A549 (cell line): ENCODE measurements around the gene CEND1. TPM values are rescaled to one million over a fixed set of nuclear protein-coding genes. Genes with fewer than 3 reads are reported as not detected.
A peak's percentile ranks its signal among the peaks of the same experiment; 100 is the strongest.

Experiments
- ATAC-seq, 2 experiments: fragments of 200-7000 bp in 1 of 2; fragments of >200 bp in 1 of 2; cut with Nextera tagmentation in 1 of 2; cut with Tn5 transposase in 1 of 2; 3 replicates each; pipeline versions ENCODE4 v1.8.0 to v1.9.1; 2018 to 2020; ENCODE audit warnings: mild to moderate bottlenecking in 1 of 2, moderate library complexity in 1 of 2
- CTCF ChIA-PET: fragments of 300-600 bp; sonication (Branson Sonifier 250); formaldehyde crosslinking; extraction: SDS; loops from one replicate; lab custom pipeline; 2021; ENCODE audit warnings: antibody characterized with exemption, inconsistent platforms; lab: Yijun Ruan, JAX
- POLR2A ChIA-PET: fragments of 350-600 bp; formaldehyde crosslinking; extraction: SDS; loops from one replicate; lab custom pipeline; 2021; ENCODE audit warnings: antibody characterized with exemption, inconsistent platforms; lab: Yijun Ruan, JAX
- DNase-seq, 2 experiments: peaks; one replicate each; pipeline versions ENCODE4 v3.0.0 to v3.0.0-alpha.2; 2011 to 2016; ENCODE audit warnings: low read depth in 1 of 2, low spot score in 1 of 2
- FAIRE-seq: peaks from 2 replicates; lab custom pipeline; 2011; peaks lifted over from hg19 to GRCh38; lab: Jason Lieb, UNC
- H3K27ac ChIP-seq, 2 experiments: fragments of >200 bp; sonication (Bioruptor Twin); formaldehyde crosslinking; 3 replicates each; pipeline ENCODE4 v1.5.1; 2016 to 2017
- H3K4me1 ChIP-seq: fragments of >200 bp; sonication (Bioruptor Twin); formaldehyde crosslinking; 3 replicates; pipeline ENCODE4 v1.6.1; 2016
- H3K4me2 ChIP-seq: fragments of >200 bp; sonication (Bioruptor Twin); formaldehyde crosslinking; 3 replicates; pipeline ENCODE4 v1.6.1; 2016
- H3K4me3 ChIP-seq: fragments of >200 bp; sonication (Bioruptor Twin); formaldehyde crosslinking; 3 replicates; pipeline ENCODE4 v1.5.1; 2016
- H3K9me3 ChIP-seq: fragments of >200 bp; sonication (Bioruptor Twin); formaldehyde crosslinking; 3 replicates; pipeline ENCODE4 v1.6.1; 2016
- CBX2 ChIP-seq: fragments of 200-600 bp; sonication (generic); IDR thresholded peaks from 2 replicates; pipeline ENCODE4 v1.6.1; 2016; ENCODE audit warnings: low read depth, mild to moderate bottlenecking, borderline replicate concordance
- E2F6 ChIP-seq: IDR thresholded peaks from 2 replicates; pipeline ENCODE4 v1.6.1; 2012; ENCODE audit warnings: low read depth, borderline replicate concordance
- EHMT2 ChIP-seq: fragments of 200-600 bp; sonication (generic); IDR thresholded peaks from 2 replicates; pipeline ENCODE4 v1.6.1; 2016; ENCODE audit warnings: antibody characterized with exemption, low read depth, mild to moderate bottlenecking, moderate library complexity
- ELK1 ChIP-seq: fragments of 150-350 bp; IDR thresholded peaks from 2 replicates; pipeline ENCODE4 v1.6.1; 2014; ENCODE audit warnings: low read depth, mild to moderate bottlenecking, low read length
- FOSB ChIP-seq: fragments of 250-450 bp; sonication (Bioruptor Pico); IDR thresholded peaks from 2 replicates; pipeline ENCODE4 v1.5.0; 2020; ENCODE audit warnings: mild to moderate bottlenecking, moderate library complexity
- FOSL2 ChIP-seq, 2 experiments: fragments of 450-650 bp in 1 of 2; fragments of >200 bp in 1 of 2; sonication (Bioruptor Twin) in 1 of 2; formaldehyde crosslinking; IDR thresholded peaks; 2 replicates each; pipeline versions ENCODE4 v1.5.0 to v1.6.1; 2016 to 2020; ENCODE audit warnings: mild to moderate bottlenecking in 1 of 2, moderate library complexity in 1 of 2
- FOXS1 ChIP-seq: fragments of 250-450 bp; sonication (Bioruptor Pico); IDR thresholded peaks from 2 replicates; pipeline ENCODE4 v1.5.0; 2020; ENCODE audit warnings: mild to moderate bottlenecking, moderate library complexity
- GATA3 ChIP-seq: IDR thresholded peaks from 2 replicates; pipeline ENCODE4 v1.6.1; 2012; ENCODE audit warnings: borderline replicate concordance
- HEYL ChIP-seq: fragments of 250-450 bp; sonication (Bioruptor Pico); IDR thresholded peaks from 2 replicates; pipeline ENCODE4 v1.8.0; 2021; ENCODE audit warnings: mild to moderate bottlenecking, moderate library complexity
- HMGXB4 ChIP-seq: fragments of 250-450 bp; sonication (Bioruptor Pico); IDR thresholded peaks from 2 replicates; pipeline ENCODE4 v1.5.0; 2021; ENCODE audit warnings: mild to moderate bottlenecking, moderate library complexity, borderline replicate concordance
- JUN ChIP-seq, 2 experiments: fragments of >200 bp; sonication (Bioruptor Twin); formaldehyde crosslinking; IDR thresholded peaks; 2 replicates in 1 of 2; 3 replicates in 1 of 2; pipeline ENCODE4 v1.6.1; 2016 to 2017
- POLR2A ChIP-seq: IDR thresholded peaks from 2 replicates; pipeline ENCODE4 v1.6.1; 2012; ENCODE audit warnings: mild to moderate bottlenecking, low read length
- POLR2AphosphoS2 ChIP-seq: conservative IDR thresholded peaks from 2 replicates; pipeline ENCODE4 v1.6.1; 2012; ENCODE audit warnings: low read length, improper control_type of control experiment, inconsistent platforms
- RAD21 ChIP-seq, 2 experiments: fragments of >200 bp in 1 of 2; sonication (Bioruptor Twin) in 1 of 2; formaldehyde crosslinking in 1 of 2; IDR thresholded peaks in 1 of 2; conservative IDR thresholded peaks in 1 of 2; 2 replicates in 1 of 2; 3 replicates in 1 of 2; pipeline ENCODE4 v1.6.1; 2012 to 2018; ENCODE audit warnings: inconsistent platforms in 1 of 2
- RNF2 ChIP-seq: fragments of 200-600 bp; sonication (generic); IDR thresholded peaks from 2 replicates; pipeline ENCODE4 v1.6.1; 2016; ENCODE audit warnings: low read depth, mild to moderate bottlenecking, antibody characterized with exemption, moderate library complexity, borderline replicate concordance
- SMC3 ChIP-seq: fragments of >200 bp; sonication (Bioruptor Twin); formaldehyde crosslinking; IDR thresholded peaks from 3 replicates; pipeline ENCODE4 v1.6.1; 2018; ENCODE audit warnings: inconsistent platforms
- TFCP2L1 ChIP-seq: fragments of 250-450 bp; sonication (Bioruptor Pico); IDR thresholded peaks from 2 replicates; pipeline ENCODE4 v1.5.0; 2021; ENCODE audit warnings: mild to moderate bottlenecking
- TP53 ChIP-seq: fragments of 250-450 bp; sonication (Bioruptor Pico); IDR thresholded peaks from 2 replicates; pipeline ENCODE4 v1.5.0; 2021; ENCODE audit warnings: mild to moderate bottlenecking, moderate library complexity
- USF2 ChIP-seq: fragments of 450-650 bp; IDR thresholded peaks from 2 replicates; pipeline ENCODE4 v1.6.1; 2014; ENCODE audit warnings: antibody characterized with exemption
- ZFP36 ChIP-seq: fragments of 450-650 bp; IDR thresholded peaks from 2 replicates; pipeline ENCODE4 v1.6.1; 2014; ENCODE audit warnings: borderline replicate concordance; ENCODE audit not compliant: partially characterized antibody
- WGBS: methylation state at CpG from one replicate; pipeline ENCODE4 v1.1.6; 2017; ENCODE audit errors: missing lambda C conversion rate; 5-methylcytosine and 5-hydroxymethylcytosine counted together
- polyA plus RNA-seq, 4 experiments: library from polyadenylated mRNA; depleted of rRNA in 3 of 4; stranded (reverse); fragments of >200 nt; fragmentation: RNase III in 1 of 4; extraction: RNeasy Plus Mini Kit Qiagen cat#74134 plus additional on column Dnase treatment in 1 of 4; gene quantifications; 2 replicates in 3 of 4; 3 replicates in 1 of 4; pipeline ENCODE4 v1.2.3, GENCODE V29; 2011 to 2017
- TF ChIP-seq, protein P1 (sequence below): fragments of >200 bp; sonication (Bioruptor Twin); formaldehyde crosslinking; IDR thresholded peaks from 3 replicates; pipeline ENCODE4 v1.5.1; 2016
- TF ChIP-seq, protein P2 (sequence below): fragments of >200 bp; sonication (Bioruptor Twin); formaldehyde crosslinking; IDR thresholded peaks from 3 replicates; pipeline ENCODE4 v1.6.1; 2016

The CEND1 gene
- polyA plus RNA-seq, 2 of the 4 experiments (the other 2 are of a cell fraction) = 1.0 TPM; not detected in 1

DNA sequence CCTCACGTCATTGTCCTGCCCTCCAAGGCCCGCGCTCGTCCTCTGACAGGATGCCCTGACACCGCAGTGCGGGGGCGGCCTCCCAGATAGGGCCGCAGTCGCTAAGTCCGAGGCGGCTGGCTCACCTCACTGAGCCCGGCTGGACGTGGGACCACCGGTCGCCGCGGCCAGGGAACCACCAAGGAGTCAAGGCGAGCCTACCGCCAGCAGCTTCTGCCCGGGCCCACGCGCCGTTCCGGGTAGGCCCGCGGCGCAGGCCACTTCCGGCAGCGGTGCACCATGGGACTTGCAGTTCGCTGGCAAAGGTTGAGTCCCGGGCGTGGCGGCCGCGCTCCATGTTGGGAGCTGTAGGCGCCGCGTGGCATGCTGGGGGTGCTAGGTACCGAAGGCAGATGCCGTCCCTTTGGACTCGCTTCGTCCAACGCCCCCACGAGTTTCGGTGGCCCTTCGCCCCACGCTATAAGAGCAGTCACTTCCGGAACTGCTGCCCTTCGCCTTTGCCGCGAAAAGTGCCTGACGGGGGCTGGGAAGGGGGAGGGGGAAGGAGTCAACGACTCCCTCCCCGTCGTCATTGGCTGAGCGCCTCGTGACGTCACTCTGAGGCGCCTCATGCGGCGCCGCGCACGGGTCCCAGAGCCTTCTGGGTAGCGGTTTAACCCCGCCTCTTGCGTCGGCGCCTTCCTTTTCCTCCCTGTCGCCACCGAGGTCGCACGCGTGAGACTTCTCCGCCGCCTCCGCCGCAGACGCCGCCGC lies 19.6 kb upstream of the CEND1 start, which contains the start of gene RPLP2 (continued):
- TF ChIP-seq GATA3 = peak; percentile 31; the same call in 1 of the 2 replicates
- TF ChIP-seq FOXS1 (CRISPR knock-in tag) = no peak
- no peak for TF ChIP-seq ZFP36
- no peak for TF ChIP-seq FOSL2 (IDR thresholded peaks at IDR 0.05)
- TF ChIP-seq FOSL2 (CRISPR knock-in tag; IDR thresholded peaks at IDR 0.05) = peak; percentile 42
- peak; percentile 44; the same call in 1 of the 2 replicates for TF ChIP-seq USF2
- no peak for TF ChIP-seq HMGXB4 (CRISPR knock-in tag)
- no peak for TF ChIP-seq RAD21 (conservative IDR thresholded peaks at IDR 0.05 in 1 of 2, IDR thresholded peaks at IDR 0.05 in 1 of 2)
- no peak for TF ChIP-seq HEYL (CRISPR knock-in tag)
- TF ChIP-seq CBX2 = no peak

DNA sequence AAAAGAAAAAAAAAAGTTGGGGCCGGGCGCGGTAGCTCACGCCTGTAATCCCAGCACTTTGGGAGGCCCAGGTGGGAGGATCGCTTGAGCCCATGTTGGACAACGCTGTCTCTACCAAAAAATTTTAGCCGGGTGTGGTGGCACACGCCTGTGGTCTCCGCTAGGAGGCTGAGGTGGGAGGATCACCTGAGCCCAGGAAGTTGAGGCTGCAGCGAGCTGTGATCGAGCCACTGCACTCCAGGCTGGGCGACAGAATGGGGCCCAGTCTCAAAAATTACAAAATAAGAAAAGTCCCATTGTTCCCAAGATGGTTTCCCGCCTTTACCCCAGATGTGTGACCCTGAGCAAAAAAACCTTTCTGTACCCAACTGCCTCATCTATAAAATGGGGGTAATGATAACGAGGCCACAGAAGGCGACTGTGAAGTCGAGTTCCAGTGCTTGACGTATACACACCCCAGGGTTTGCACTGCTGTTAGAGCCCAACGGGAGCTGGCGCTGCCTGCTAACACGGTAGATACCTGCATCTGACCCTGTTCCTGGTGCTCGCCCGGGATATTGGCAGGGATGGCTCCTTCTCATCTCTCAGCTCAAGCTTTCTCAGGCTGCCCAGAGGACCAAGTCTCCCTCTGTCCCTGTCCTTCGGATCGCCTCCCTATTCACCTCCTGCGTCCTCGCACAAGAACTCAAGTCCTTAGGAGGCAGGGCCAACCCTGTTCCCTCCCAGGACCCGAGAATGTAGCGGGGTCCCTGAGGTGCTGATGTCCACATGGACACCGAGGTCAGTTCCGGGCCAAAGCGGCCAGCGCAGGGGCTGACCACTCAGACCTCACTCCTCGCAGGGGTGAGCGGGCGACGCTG lies 18.8 kb upstream of the CEND1 start:
- DNase-seq = peak in 1 of 2 experiments; percentile 83
- no peak for TF ChIP-seq ELK1
- TF ChIP-seq E2F6 = 0 out of 2 replicates have a peak, but pooled peaks have one; percentile 18
- FAIRE-seq = no peak
- peak overlapping the region; percentile 95 to 97 for H3K27ac ChIP-seq
- ChIA-PET CTCF (interaction anchor here (0.6 to 2.0 kb wide), 3 partner anchors 9 to 69 kb away, joined by 3 to 10 read pairs (median 4); no protein-coding TSS in a partner anchor), POLR2A (interaction anchor here (1.0 to 2.0 kb wide), 8 partner anchors 11 to 233 kb away, joined by 3 to 35 read pairs (median 6); partner anchors contain the start of genes CD151, CEND1, CHID1 and PHRF1)
- peak overlapping the region; percentile 83 for H3K4me2 ChIP-seq
- no peaks in the 10 kb centered on the region for H3K9me3 ChIP-seq
- peak in 1 of 2 experiments; percentile 81; a peak in 4 of 6 replicates for ATAC-seq
- peak overlapping the region; percentile 94 for H3K4me3 ChIP-seq
- WGBS = 41% methylated on average over 31 of the region's 36 CpGs
- H3K4me1 ChIP-seq = peaks cover 46% of the 10 kb centered on the region

- DNase-seq (no peak), FAIRE-seq (no peak), ATAC-seq (no peak)
- H3K9me3 ChIP-seq = no peaks in the 10 kb centered on the region
- H3K27ac ChIP-seq = peak overlapping the region; percentile 76 to 90
- H3K4me3 ChIP-seq = peak overlapping the region; percentile 60
- POLR2A ChIA-PET = interaction anchor here (2.0 kb wide), 1 partner anchor 15 kb away, joined by 9 read pairs; no protein-coding TSS in a partner anchor
- peak overlapping the region; percentile 93 for H3K4me2 ChIP-seq
- peaks cover 22% of the 10 kb centered on the region for H3K4me1 ChIP-seq
- WGBS = 29% methylated on average over 18 of the region's 18 CpGs
- CTCF ChIA-PET = interaction anchor here (1.0 to 1.2 kb wide), 2 partner anchors 9 to 15 kb away, joined by 3 to 4 read pairs; no protein-coding TSS in a partner anchor
- TF ChIP-seq TFCP2L1 (CRISPR knock-in tag) (no peak), JUN (IDR thresholded peaks at IDR 0.05) (no peak; a peak in 1 of 5 replicates), POLR2AphosphoS2 (no peak), POLR2A (no peak), RNF2 (no peak), SMC3 (no peak), GATA3 (no peak), EHMT2 (no peak), FOSL2 (IDR thresholded peaks at IDR 0.05) (no peak), FOSL2 (CRISPR knock-in tag; IDR thresholded peaks at IDR 0.05) (no peak), TP53 (CRISPR knock-in tag) (no peak), FOSB (CRISPR knock-in tag) (no peak)
- TF ChIP-seq, protein P1, sequence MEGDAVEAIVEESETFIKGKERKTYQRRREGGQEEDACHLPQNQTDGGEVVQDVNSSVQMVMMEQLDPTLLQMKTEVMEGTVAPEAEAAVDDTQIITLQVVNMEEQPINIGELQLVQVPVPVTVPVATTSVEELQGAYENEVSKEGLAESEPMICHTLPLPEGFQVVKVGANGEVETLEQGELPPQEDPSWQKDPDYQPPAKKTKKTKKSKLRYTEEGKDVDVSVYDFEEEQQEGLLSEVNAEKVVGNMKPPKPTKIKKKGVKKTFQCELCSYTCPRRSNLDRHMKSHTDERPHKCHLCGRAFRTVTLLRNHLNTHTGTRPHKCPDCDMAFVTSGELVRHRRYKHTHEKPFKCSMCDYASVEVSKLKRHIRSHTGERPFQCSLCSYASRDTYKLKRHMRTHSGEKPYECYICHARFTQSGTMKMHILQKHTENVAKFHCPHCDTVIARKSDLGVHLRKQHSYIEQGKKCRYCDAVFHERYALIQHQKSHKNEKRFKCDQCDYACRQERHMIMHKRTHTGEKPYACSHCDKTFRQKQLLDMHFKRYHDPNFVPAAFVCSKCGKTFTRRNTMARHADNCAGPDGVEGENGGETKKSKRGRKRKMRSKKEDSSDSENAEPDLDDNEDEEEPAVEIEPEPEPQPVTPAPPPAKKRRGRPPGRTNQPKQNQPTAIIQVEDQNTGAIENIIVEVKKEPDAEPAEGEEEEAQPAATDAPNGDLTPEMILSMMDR = no peak
- TF ChIP-seq, protein P2, sequence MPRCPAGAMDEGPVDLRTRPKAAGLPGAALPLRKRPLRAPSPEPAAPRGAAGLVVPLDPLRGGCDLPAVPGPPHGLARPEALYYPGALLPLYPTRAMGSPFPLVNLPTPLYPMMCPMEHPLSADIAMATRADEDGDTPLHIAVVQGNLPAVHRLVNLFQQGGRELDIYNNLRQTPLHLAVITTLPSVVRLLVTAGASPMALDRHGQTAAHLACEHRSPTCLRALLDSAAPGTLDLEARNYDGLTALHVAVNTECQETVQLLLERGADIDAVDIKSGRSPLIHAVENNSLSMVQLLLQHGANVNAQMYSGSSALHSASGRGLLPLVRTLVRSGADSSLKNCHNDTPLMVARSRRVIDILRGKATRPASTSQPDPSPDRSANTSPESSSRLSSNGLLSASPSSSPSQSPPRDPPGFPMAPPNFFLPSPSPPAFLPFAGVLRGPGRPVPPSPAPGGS = no peak
These were observed 14.7 kb upstream of the CEND1 start for GRCh38 chr11:804599-804964.
